Measurements from ENCODE around the gene ZNHIT2. TPM values are rescaled to one million over a fixed set of nuclear protein-coding genes. Genes with fewer than 3 reads are reported as not detected.
"Not testable (repeated sequence)": the region's sequence is repeated elsewhere in the genome, so short reads cannot be mapped to it uniquely, and the experiment has no call there.

ZNHIT2 gene
- total and polyA plus RNA-seq, 2 experiments from 2014 or later = 31.8 to 32.8 TPM

- H3K36me3 ChIP-seq = peaks cover 20% of the 10 kb centered on the region
- H3K27ac ChIP-seq = peak overlapping the region; percentile 57
- H3K4me1 ChIP-seq (ENCODE audit: low read depth) = peaks cover 4% of the 10 kb centered on the region
- TF ChIP-seq CTCF (IDR thresholded peaks at IDR 0.05; ENCODE audit: low read depth, low read length) = no peak
- H3K27me3 ChIP-seq = no peaks in the 10 kb centered on the region
- no peak for DNase-seq (ENCODE audit: low read depth in 1 of 2, low spot score in 1 of 2)
- H3K9me3 ChIP-seq (ENCODE audit: low read depth) = no peaks in the 10 kb centered on the region
- H3K4me3 ChIP-seq = peak overlapping the region; percentile 76
These were observed 4.0 kb upstream of the ZNHIT2 start for GRCh38 chr11:65121447-65121864.

- Histone ChIP-seq H3K4me1 (ENCODE audit: low read depth) (peaks cover 4% of the 10 kb centered on the region), H3K4me3 (peak overlapping the region; percentile 76), H3K27me3 (no peaks in the 10 kb centered on the region), H3K9me3 (ENCODE audit: low read depth) (no peaks in the 10 kb centered on the region), H3K27ac (peak overlapping the region; percentile 57), H3K36me3 (peaks cover 16% of the 10 kb centered on the region)
- DNase-seq (ENCODE audit: low read depth in 1 of 2, low spot score in 1 of 2) = no peak
- TF ChIP-seq CTCF (IDR thresholded peaks at IDR 0.05; ENCODE audit: low read depth, low read length) = no peak
These were observed 3.3 kb upstream of the ZNHIT2 start for GRCh38 chr11:65120831-65121230.

- Histone ChIP-seq H3K36me3 (peaks cover 14% of the 10 kb centered on the region), H3K27me3 (no peaks in the 10 kb centered on the region), H3K9me3 (ENCODE audit: low read depth) (no peaks in the 10 kb centered on the region), H3K4me1 (ENCODE audit: low read depth) (peaks cover 4% of the 10 kb centered on the region), H3K27ac (no peak overlapping the region), H3K4me3 (no peak overlapping the region)
- no peak for DNase-seq (ENCODE audit: low read depth in 1 of 2, low spot score in 1 of 2)
- no peak for TF ChIP-seq CTCF (IDR thresholded peaks at IDR 0.05; ENCODE audit: low read depth, low read length)
These were observed 2.1 kb upstream of the ZNHIT2 start for GRCh38 chr11:65119670-65119995.

- H3K27ac ChIP-seq = peak overlapping the region; percentile 35
- not testable (repeated sequence) for H3K4me3 ChIP-seq; DNase-seq (ENCODE audit: low read depth in 1 of 2, low spot score in 1 of 2); H3K27me3 ChIP-seq; H3K4me1 ChIP-seq (ENCODE audit: low read depth); H3K9me3 ChIP-seq (ENCODE audit: low read depth)
- H3K36me3 ChIP-seq = peaks cover 12% of the 10 kb centered on the region
These were observed 1.6 kb upstream of the ZNHIT2 start for GRCh38 chr11:65118891-65119669.

DNA sequence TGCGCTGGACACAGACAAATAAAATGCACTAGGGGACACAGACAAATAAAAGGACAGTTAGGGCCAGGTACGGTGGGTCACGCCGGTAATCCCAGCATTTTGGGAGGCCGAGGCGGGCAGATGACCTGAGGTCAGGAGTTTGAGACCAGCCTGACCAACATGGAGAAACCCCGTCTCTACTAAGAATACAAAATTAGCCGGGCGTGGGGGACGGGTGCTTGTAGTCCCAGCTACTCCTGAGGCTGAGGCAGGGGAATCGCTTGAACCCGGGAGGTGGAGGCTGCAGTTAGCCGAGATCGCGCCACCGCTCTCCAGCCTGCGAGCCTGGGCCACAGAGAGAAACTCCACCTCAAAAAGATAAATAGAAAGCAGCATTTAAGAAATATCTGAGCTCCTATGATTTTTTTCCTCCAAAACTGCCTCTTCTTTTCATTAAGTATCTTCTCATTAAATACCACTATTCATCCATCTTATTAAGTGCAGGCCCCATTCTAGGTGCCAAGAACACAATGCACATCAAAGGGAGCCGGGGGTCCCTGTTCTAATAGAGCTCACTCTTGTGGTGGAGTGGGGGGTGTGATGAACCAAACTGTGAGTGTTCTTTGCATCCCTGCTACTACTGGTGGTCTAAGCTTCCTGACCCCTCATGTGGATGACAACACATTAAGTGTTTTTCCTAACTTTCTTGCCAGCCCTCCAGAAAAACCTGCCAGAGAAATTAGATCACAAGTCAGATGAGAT is 766 bp upstream of the ZNHIT2 start:
- H3K27me3 ChIP-seq = no peaks in the 10 kb centered on the region
- no peak overlapping the region for H3K4me3 ChIP-seq
- TF ChIP-seq CTCF (IDR thresholded peaks at IDR 0.05; ENCODE audit: low read depth, low read length) = no peak
- no peaks in the 10 kb centered on the region for H3K9me3 ChIP-seq (ENCODE audit: low read depth)
- peaks cover 12% of the 10 kb centered on the region for H3K36me3 ChIP-seq
- peak overlapping the region; percentile 31 for H3K27ac ChIP-seq
- DNase-seq (ENCODE audit: low read depth in 1 of 2, low spot score in 1 of 2) = no peak
- H3K4me1 ChIP-seq (ENCODE audit: low read depth) = peaks cover 9% of the 10 kb centered on the region
